Suprapubic skin (tissue), 3 donors: ENCODE measurements around the gene ZDHHC16.

ENCODE experiments used
- POLR2A ChIP-seq, 2 donors: fragments of 450-650 bp; IDR thresholded peaks; one replicate each; pipeline ENCODE4 v1.6.1; 2017; ENCODE audit warnings: antibody characterized with exemption in 2 of 2, mild to moderate bottlenecking in 2 of 2, moderate library complexity in 2 of 2
- TF ChIP-seq, protein P1 (sequence below), 2 donors: fragments of 200-600 bp in 1 of 2; fragments of 450-650 bp in 1 of 2; sonication (generic) in 1 of 2; IDR thresholded peaks; one replicate each; pipeline ENCODE4 v1.5.1; 2016 to 2019; ENCODE audit warnings: antibody characterized with exemption in 2 of 2, mild to moderate bottlenecking in 1 of 2, moderate library complexity in 1 of 2

DNA sequence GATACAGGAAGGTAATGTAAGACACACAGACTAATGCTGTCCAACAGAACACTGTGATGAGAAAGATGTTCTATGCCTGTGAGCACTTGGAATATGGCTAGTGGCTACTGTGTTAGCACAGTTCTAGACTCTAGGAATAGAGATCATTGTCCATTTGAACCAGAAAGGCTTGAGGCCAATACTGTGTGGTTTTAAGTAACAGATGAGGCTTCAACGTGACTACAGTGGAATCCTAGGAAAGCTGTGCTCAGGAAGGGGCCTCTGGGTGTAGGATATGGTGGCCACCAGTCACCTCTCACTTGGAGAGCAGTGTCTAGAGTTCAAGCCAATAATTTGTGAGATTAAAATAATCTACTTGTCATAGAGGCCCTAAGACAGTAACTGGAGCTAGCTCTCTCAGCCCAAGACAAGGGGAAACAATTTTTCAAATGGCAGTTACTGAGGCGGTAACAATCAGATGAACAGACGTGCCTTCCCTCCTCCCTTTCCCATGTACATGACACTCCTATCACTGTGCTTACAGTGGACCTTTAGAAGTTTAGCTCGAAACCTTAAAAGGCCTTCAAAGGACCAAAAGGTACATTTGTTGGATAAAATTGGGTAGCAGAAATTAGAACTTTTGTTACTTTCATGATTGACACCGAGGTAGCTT lies 10.2 kb downstream of the ZDHHC16 start:
- TF ChIP-seq, protein P1, sequence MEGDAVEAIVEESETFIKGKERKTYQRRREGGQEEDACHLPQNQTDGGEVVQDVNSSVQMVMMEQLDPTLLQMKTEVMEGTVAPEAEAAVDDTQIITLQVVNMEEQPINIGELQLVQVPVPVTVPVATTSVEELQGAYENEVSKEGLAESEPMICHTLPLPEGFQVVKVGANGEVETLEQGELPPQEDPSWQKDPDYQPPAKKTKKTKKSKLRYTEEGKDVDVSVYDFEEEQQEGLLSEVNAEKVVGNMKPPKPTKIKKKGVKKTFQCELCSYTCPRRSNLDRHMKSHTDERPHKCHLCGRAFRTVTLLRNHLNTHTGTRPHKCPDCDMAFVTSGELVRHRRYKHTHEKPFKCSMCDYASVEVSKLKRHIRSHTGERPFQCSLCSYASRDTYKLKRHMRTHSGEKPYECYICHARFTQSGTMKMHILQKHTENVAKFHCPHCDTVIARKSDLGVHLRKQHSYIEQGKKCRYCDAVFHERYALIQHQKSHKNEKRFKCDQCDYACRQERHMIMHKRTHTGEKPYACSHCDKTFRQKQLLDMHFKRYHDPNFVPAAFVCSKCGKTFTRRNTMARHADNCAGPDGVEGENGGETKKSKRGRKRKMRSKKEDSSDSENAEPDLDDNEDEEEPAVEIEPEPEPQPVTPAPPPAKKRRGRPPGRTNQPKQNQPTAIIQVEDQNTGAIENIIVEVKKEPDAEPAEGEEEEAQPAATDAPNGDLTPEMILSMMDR (IDR thresholded peaks at IDR 0.05) = no peak
- TF ChIP-seq POLR2A (IDR thresholded peaks at IDR 0.05) = no peak
